SK-N-SH treated with all-trans-retinoic acid at 6 μM for 48 hours (cell line): ENCODE measurements around the gene PRPH2.

Source experiments
- ARNTL ChIP-seq: fragments of 450-650 bp; formaldehyde crosslinking; IDR thresholded peaks from 2 replicates; pipeline ENCODE4 v1.5.0; 2020; ENCODE audit warnings: low read depth, mild to moderate bottlenecking, moderate library complexity, borderline replicate concordance
- BACH2 ChIP-seq: fragments of 250-450 bp; sonication (Bioruptor Pico); IDR thresholded peaks from 2 replicates; pipeline ENCODE4 v1.9.0; 2021; ENCODE audit warnings: mild to moderate bottlenecking, borderline replicate concordance
- CSDC2 ChIP-seq: fragments of 250-450 bp; sonication (Bioruptor Pico); IDR thresholded peaks from 2 replicates; pipeline ENCODE4 v1.5.0; 2020; ENCODE audit warnings: mild to moderate bottlenecking, moderate library complexity
- GLIS3 ChIP-seq: fragments of 250-450 bp; sonication (Bioruptor Pico); IDR thresholded peaks from 2 replicates; pipeline ENCODE4 v1.5.0; 2020; ENCODE audit warnings: mild to moderate bottlenecking, moderate library complexity
- ISL1 ChIP-seq: fragments of 250-450 bp; sonication (Bioruptor Pico); IDR thresholded peaks from 2 replicates; pipeline ENCODE4 v2.1.2; 2022; ENCODE audit warnings: mild to moderate bottlenecking, moderate library complexity
- OSR1 ChIP-seq: fragments of 250-450 bp; sonication (Bioruptor Pico); IDR thresholded peaks from 2 replicates; pipeline ENCODE4 v1.8.0; 2022; ENCODE audit warnings: moderate library complexity, mild to moderate bottlenecking, inconsistent platforms
- RARB ChIP-seq: fragments of 250-450 bp; sonication (Bioruptor Pico); IDR thresholded peaks from 2 replicates; pipeline ENCODE4 v1.8.0; 2021; ENCODE audit warnings: mild to moderate bottlenecking, moderate library complexity
- SNAI2 ChIP-seq: fragments of 250-450 bp; sonication (Bioruptor Pico); IDR thresholded peaks from 2 replicates; pipeline ENCODE4 v1.5.0; 2020; ENCODE audit warnings: mild to moderate bottlenecking, moderate library complexity
- TF ChIP-seq, protein P1 (sequence below): fragments of 250-450 bp; sonication (Bioruptor Pico); IDR thresholded peaks from 2 replicates; pipeline ENCODE4 v1.8.0; 2020; ENCODE audit warnings: mild to moderate bottlenecking, moderate library complexity, borderline replicate concordance
- TF ChIP-seq, protein P2 (sequence below): fragments of 250-450 bp; sonication (Bioruptor Pico); IDR thresholded peaks from 2 replicates; pipeline ENCODE4 v1.5.1; 2020; ENCODE audit warnings: low read depth, mild to moderate bottlenecking, moderate library complexity
- TF ChIP-seq, protein P3 (sequence below): fragments of 250-450 bp; sonication (Bioruptor Pico); IDR thresholded peaks from 2 replicates; pipeline ENCODE4 v1.8.0; 2021; ENCODE audit warnings: low read depth, mild to moderate bottlenecking, moderate library complexity, borderline replicate concordance
- TF ChIP-seq, protein P4 (sequence below): fragments of 250-450 bp; sonication (Bioruptor Pico); IDR thresholded peaks from 2 replicates; pipeline ENCODE4 v1.5.1; 2021; ENCODE audit warnings: mild to moderate bottlenecking, moderate library complexity

DNA sequence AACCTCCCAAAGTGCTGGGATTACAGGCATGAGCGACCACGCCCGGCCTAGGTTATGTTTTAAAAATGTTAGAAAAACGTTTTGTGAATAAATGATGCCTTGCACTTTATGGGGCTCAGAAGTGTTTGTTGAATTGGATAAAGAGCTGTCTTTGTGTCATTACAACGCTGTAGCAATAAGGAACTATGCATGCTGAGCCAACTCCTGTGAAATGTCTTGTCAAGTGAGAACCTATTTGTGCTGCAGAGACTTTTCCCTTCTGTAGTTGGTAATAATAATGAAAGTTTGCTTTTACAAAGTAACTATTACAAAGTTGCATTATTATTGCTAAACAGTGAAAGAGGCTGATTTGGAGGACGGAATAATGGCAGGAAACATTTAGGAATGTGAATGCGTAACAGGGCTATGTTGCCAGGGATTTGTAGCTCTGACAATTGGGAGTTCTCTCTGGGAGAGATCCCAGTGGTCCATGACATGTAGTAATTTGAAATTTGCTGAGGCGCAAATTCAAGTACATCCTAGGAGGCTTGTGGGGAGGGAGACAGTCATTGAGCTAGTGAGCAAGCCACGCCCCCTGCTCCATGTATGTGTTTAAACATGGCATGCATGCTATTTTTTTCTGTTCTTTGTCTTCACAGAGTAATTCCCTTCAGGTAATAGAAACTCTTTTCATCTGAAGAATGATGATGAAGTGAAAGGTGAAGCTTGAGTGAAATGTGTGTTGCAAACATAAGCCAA is 42.7 kb upstream of the PRPH2 start:
- TF ChIP-seq GLIS3 (CRISPR knock-in tag) = no peak
- TF ChIP-seq, protein P1, sequence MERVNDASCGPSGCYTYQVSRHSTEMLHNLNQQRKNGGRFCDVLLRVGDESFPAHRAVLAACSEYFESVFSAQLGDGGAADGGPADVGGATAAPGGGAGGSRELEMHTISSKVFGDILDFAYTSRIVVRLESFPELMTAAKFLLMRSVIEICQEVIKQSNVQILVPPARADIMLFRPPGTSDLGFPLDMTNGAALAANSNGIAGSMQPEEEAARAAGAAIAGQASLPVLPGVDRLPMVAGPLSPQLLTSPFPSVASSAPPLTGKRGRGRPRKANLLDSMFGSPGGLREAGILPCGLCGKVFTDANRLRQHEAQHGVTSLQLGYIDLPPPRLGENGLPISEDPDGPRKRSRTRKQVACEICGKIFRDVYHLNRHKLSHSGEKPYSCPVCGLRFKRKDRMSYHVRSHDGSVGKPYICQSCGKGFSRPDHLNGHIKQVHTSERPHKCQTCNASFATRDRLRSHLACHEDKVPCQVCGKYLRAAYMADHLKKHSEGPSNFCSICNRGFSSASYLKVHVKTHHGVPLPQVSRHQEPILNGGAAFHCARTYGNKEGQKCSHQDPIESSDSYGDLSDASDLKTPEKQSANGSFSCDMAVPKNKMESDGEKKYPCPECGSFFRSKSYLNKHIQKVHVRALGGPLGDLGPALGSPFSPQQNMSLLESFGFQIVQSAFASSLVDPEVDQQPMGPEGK (CRISPR knock-in tag) = no peak
- no peak for TF ChIP-seq RARB
- no peak for TF ChIP-seq ISL1 (CRISPR knock-in tag)
- TF ChIP-seq, protein P2, sequence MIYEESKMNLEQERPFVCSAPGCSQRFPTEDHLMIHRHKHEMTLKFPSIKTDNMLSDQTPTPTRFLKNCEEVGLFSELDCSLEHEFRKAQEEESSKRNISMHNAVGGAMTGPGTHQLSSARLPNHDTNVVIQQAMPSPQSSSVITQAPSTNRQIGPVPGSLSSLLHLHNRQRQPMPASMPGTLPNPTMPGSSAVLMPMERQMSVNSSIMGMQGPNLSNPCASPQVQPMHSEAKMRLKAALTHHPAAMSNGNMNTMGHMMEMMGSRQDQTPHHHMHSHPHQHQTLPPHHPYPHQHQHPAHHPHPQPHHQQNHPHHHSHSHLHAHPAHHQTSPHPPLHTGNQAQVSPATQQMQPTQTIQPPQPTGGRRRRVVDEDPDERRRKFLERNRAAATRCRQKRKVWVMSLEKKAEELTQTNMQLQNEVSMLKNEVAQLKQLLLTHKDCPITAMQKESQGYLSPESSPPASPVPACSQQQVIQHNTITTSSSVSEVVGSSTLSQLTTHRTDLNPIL (CRISPR knock-in tag) = no peak
- TF ChIP-seq, protein P3, sequence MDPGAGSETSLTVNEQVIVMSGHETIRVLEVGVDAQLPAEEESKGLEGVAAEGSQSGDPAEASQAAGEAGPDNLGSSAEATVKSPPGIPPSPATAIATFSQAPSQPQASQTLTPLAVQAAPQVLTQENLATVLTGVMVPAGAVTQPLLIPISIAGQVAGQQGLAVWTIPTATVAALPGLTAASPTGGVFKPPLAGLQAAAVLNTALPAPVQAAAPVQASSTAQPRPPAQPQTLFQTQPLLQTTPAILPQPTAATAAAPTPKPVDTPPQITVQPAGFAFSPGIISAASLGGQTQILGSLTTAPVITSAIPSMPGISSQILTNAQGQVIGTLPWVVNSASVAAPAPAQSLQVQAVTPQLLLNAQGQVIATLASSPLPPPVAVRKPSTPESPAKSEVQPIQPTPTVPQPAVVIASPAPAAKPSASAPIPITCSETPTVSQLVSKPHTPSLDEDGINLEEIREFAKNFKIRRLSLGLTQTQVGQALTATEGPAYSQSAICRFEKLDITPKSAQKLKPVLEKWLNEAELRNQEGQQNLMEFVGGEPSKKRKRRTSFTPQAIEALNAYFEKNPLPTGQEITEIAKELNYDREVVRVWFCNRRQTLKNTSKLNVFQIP (CRISPR knock-in tag) = no peak
- TF ChIP-seq CSDC2 (CRISPR knock-in tag) = no peak
- TF ChIP-seq OSR1 (CRISPR knock-in tag) = no peak
- TF ChIP-seq SNAI2 (CRISPR knock-in tag) = no peak
- TF ChIP-seq, protein P4, sequence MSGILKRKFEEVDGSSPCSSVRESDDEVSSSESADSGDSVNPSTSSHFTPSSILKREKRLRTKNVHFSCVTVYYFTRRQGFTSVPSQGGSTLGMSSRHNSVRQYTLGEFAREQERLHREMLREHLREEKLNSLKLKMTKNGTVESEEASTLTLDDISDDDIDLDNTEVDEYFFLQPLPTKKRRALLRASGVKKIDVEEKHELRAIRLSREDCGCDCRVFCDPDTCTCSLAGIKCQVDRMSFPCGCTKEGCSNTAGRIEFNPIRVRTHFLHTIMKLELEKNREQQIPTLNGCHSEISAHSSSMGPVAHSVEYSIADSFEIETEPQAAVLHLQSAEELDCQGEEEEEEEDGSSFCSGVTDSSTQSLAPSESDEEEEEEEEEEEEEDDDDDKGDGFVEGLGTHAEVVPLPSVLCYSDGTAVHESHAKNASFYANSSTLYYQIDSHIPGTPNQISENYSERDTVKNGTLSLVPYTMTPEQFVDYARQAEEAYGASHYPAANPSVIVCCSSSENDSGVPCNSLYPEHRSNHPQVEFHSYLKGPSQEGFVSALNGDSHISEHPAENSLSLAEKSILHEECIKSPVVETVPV (CRISPR knock-in tag) = no peak
- TF ChIP-seq ARNTL (CRISPR knock-in tag) = no peak
- no peak for TF ChIP-seq BACH2
